AG09319 (cell line): ENCODE measurements around the gene FAM24B.

ENCODE experiments used
- DNase-seq: peaks from one replicate; pipeline ENCODE4 v3.0.0-alpha.2; 2010; ENCODE audit warnings: low read depth; ENCODE audit errors: extremely low read depth
- TF ChIP-seq, protein P1 (sequence below): IDR thresholded peaks from 2 replicates; pipeline ENCODE4 v1.5.1; 2011; ENCODE audit warnings: low read depth, mild to moderate bottlenecking, inconsistent platforms, low read length, moderate library complexity

FAM24B gene

DNA sequence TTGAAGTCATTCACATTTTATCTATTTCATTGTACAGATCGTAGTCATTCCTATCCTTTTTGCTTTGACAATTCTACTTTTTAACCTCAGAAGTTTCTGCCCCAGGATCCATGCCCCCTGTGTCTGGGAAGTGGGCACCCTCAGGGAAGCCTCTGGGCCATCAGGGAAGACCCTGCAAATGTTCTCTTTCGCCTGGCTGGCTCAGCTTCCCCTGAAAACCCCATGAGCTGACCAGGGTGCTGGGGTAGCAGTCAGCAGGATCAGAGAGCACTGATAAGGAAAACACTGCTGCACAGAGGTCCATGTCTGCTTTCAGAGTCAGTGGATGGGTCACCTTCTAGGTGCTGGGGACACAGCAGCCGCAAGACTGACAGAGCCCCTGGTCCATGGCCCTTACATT is 57.6 kb downstream of the FAM24B start:
- TF ChIP-seq, protein P1, sequence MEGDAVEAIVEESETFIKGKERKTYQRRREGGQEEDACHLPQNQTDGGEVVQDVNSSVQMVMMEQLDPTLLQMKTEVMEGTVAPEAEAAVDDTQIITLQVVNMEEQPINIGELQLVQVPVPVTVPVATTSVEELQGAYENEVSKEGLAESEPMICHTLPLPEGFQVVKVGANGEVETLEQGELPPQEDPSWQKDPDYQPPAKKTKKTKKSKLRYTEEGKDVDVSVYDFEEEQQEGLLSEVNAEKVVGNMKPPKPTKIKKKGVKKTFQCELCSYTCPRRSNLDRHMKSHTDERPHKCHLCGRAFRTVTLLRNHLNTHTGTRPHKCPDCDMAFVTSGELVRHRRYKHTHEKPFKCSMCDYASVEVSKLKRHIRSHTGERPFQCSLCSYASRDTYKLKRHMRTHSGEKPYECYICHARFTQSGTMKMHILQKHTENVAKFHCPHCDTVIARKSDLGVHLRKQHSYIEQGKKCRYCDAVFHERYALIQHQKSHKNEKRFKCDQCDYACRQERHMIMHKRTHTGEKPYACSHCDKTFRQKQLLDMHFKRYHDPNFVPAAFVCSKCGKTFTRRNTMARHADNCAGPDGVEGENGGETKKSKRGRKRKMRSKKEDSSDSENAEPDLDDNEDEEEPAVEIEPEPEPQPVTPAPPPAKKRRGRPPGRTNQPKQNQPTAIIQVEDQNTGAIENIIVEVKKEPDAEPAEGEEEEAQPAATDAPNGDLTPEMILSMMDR, result no peak
- DNase-seq, result no peak

DNA sequence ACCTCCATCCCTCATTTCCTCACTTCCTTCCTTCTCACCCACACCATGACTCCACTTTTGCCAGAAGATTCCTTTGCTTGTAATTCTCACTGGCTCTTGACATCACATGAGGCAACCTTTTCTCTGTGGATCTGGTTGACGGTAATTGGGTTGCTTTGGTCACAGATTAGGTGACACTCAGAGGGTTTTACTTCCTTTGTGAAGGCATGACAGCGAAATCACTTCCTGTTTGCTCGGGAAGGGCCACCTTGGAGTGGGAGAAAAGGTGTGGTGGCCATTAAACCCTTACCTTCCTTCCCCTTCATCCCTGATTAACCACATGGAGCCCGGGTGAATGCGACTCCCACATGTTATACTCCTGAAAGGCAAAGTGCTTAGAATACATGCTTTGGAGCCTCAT is 63.9 kb downstream of the FAM24B start:
- TF ChIP-seq, protein P1, result no peak
- no peak for DNase-seq

DNA sequence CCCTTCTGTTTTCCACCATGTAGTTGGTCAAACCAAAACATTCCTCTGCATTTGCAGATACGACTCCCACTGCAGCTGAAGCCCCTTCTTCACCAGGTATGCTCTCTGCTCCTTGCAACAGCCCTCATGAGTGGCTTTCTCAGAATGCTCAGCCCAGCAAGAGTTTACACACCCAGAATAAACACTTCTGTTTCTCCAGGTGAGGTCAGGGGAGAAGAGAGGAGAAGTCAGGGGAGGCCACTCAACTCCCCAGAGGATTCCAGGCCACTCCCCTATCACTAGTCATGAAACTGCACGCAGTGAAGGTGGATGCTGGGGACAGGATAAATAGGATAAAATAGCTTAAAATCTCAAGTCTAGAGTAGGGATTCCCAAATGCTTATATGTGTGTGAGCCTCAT is 64.9 kb downstream of the FAM24B start:
- TF ChIP-seq, protein P1, result no peak

DNA sequence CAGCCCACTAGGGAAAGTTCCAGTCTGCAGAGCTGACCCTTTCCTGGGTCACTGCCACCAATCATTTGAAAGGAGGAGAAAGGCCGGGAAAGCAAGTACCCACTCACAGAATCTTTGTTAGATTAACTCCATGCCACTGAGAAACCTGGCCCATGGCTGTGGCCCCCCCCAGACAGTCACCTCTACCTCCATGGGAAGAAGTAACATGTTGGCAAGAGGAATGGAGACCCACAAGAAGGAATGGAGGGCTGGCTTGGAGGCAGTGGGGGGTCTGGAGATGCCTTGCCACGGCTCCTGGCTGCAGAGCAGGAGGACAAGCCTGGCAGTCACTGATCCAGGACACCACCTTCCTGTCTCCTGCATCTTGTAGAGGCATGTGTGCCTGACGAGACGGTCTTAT is 66.6 kb downstream of the FAM24B start:
- DNase-seq, result no peak
- TF ChIP-seq, protein P1, result no peak

More for the DNA sequence above, 64.9 kb downstream of the FAM24B start:
- no peak for DNase-seq

DNA sequence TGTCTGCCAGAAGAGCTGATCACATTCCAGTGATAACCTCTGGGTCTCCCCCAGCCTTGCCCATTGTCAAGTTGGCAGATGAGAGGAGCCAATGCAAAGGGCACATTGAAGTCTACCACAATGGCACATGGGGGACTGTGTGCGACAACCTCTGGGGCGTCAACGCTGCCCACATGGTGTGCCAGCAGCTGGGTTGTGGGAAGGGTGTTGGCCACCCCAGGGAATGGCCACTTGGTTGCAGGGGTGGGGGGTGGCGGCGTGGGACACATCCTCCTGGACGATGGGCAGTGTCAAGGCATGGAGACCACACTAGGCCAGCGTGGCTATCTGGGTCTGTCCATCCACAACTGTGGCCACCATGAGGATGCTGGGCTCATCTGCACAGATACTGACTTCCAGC is 77.1 kb downstream of the FAM24B start:
- TF ChIP-seq, protein P1, result no peak
- no peak for DNase-seq
